Colonic mucosa (tissue), 4 donors: ENCODE data around the gene JAZF1. TPM values are rescaled to one million over a fixed set of nuclear protein-coding genes. Genes with fewer than 3 reads are reported as not detected.
A peak's percentile ranks its signal among the peaks of the same experiment; 100 is the strongest.
"Not testable (repeated sequence)": the region's sequence is repeated elsewhere in the genome, so short reads cannot be mapped to it uniquely, and the experiment has no call there.

ENCODE experiments used
- DNase-seq: peaks from one replicate; pipeline ENCODE4 v3.0.0-alpha.2; 2020
- H3K27ac ChIP-seq: fragments of 200-600 bp; one replicate; pipeline ENCODE4 v1.8.0; 2021
- H3K27me3 ChIP-seq: fragments of 200-600 bp; one replicate; pipeline ENCODE4 v1.8.0; 2021
- H3K36me3 ChIP-seq: fragments of 200-600 bp; one replicate; pipeline ENCODE4 v1.8.0; 2021
- H3K4me1 ChIP-seq: fragments of 200-600 bp; one replicate; pipeline ENCODE4 v1.8.0; 2021; ENCODE audit warnings: mild to moderate bottlenecking
- H3K4me3 ChIP-seq: fragments of 200-600 bp; one replicate; pipeline ENCODE4 v1.8.0; 2021
- H3K9ac ChIP-seq, 2 donors: one replicate each; pipeline ENCODE4 v1.7.0; 2013; ENCODE audit warnings: control low read depth in 2 of 2, low read depth in 2 of 2, low read length in 2 of 2
- H3K9me3 ChIP-seq: fragments of 200-600 bp; one replicate; pipeline ENCODE4 v1.8.0; 2021
- intact Hi-C: fragments of 100-400 bp; cut with DNase I; formaldehyde crosslinking; loops from one replicate; pipeline ENCODE4 v1.14.1; 2022
- total RNA-seq, 2 donors: library from RNA; stranded (reverse); fragmentation: NEBNext Ultra II Directional in 1 of 2; extraction: Animal tissue kit (Norgen Biotek cat#: 25700) in 1 of 2; gene quantifications; one replicate each; pipeline ENCODE4 v1.2.1, GENCODE V29; 2021
- TF ChIP-seq, protein P1 (sequence below): fragments of 200-600 bp; IDR thresholded peaks from one replicate; pipeline ENCODE4 v1.8.0; 2022; ENCODE audit warnings: antibody characterized with exemption, mild to moderate bottlenecking
- donor health status: healthy.
- donor health status: DM: no; HTN: no; CAD: no.
- donor health status: DM: no; HTN: no; CAD: no.

The JAZF1 gene
- total RNA-seq, 2 donors from 2014 or later, result 1.8 to 10.1 TPM

GRCh38 chr7:27925573-27926201, 254.9 kb downstream of the JAZF1 start:
- no peak for DNase-seq
- H3K4me1 ChIP-seq, result no peaks in the 10 kb centered on the region
- no peak overlapping the region for H3K27ac ChIP-seq
- intact Hi-C loops, result loop anchor here (10.0 kb wide), 3 partner anchors 141 to 691 kb away; no protein-coding TSS in a partner anchor
- H3K27me3 ChIP-seq, result no peaks in the 10 kb centered on the region
- no peaks in the 10 kb centered on the region for H3K36me3 ChIP-seq
- no peak overlapping the region for H3K4me3 ChIP-seq
- TF ChIP-seq, protein P1, sequence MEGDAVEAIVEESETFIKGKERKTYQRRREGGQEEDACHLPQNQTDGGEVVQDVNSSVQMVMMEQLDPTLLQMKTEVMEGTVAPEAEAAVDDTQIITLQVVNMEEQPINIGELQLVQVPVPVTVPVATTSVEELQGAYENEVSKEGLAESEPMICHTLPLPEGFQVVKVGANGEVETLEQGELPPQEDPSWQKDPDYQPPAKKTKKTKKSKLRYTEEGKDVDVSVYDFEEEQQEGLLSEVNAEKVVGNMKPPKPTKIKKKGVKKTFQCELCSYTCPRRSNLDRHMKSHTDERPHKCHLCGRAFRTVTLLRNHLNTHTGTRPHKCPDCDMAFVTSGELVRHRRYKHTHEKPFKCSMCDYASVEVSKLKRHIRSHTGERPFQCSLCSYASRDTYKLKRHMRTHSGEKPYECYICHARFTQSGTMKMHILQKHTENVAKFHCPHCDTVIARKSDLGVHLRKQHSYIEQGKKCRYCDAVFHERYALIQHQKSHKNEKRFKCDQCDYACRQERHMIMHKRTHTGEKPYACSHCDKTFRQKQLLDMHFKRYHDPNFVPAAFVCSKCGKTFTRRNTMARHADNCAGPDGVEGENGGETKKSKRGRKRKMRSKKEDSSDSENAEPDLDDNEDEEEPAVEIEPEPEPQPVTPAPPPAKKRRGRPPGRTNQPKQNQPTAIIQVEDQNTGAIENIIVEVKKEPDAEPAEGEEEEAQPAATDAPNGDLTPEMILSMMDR, result no peak
- no peaks in the 10 kb centered on the region for H3K9me3 ChIP-seq
- no peak overlapping the region for H3K9ac ChIP-seq

GRCh38 chr7:27923642-27923980, 257.0 kb downstream of the JAZF1 start:
- H3K9me3 ChIP-seq, result no peaks in the 10 kb centered on the region
- no peak for DNase-seq
- no peak overlapping the region for H3K4me3 ChIP-seq
- no peaks in the 10 kb centered on the region for H3K27me3 ChIP-seq
- intact Hi-C loops, result loop anchor here (5.0 to 10.0 kb wide), 4 partner anchors 94 to 689 kb away; no protein-coding TSS in a partner anchor
- TF ChIP-seq, protein P1, result no peak
- H3K36me3 ChIP-seq, result no peaks in the 10 kb centered on the region
- H3K4me1 ChIP-seq, result no peaks in the 10 kb centered on the region
- H3K9ac ChIP-seq, result no peak overlapping the region
- no peak overlapping the region for H3K27ac ChIP-seq

DNA sequence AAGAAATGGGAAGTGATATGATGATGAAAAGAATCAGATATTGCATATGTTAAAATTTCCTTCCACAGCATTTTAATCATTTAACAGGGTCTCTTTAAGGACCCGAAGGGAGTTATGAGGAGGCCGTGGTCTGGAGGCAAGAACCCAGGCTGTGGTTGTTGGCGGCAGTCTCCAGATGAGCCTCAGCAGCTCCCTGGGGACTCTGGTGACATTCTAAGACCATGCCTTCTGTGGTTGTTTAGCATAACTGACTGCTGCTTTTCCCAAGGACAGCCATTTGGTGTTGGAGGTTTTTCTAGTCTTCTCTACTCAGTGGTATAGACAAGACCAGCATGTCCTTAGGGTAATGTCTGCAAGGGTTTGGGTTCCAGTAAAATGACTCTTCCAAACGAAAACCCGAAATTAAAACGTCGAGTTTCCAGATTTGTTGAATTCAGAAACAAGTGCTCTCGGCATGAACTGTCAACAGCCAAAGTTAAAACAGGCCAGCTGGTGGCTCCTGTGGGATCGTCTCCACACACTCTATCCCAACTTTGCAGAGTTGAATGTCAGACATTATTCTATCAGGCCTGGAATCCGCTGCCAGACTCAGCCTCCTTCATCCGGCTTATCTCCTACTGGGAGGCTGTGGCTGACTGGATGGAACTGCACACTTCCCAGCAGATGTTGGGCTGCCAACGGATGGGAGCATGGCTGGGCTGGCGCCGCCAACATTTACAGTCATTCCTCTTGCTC, 257.5 kb downstream of the JAZF1 start:
- Histone ChIP-seq H3K9me3 (no peaks in the 10 kb centered on the region), H3K27me3 (no peaks in the 10 kb centered on the region), H3K4me1 (no peaks in the 10 kb centered on the region), H3K36me3 (no peaks in the 10 kb centered on the region), H3K9ac (no peak overlapping the region), H3K27ac (no peak overlapping the region), H3K4me3 (no peak overlapping the region)
- DNase-seq, result no peak
- TF ChIP-seq, protein P1, result no peak
- intact Hi-C loops, result loop anchor here (5.0 to 10.0 kb wide), 4 partner anchors 94 to 688 kb away; no protein-coding TSS in a partner anchor

- H3K36me3 ChIP-seq, H3K9me3 ChIP-seq, DNase-seq, H3K27ac ChIP-seq, H3K27me3 ChIP-seq, H3K9ac ChIP-seq, H3K4me1 ChIP-seq, H3K4me3 ChIP-seq: not testable (repeated sequence)
- intact Hi-C loops, result loop anchor here (5.0 to 10.0 kb wide), 4 partner anchors 95 to 688 kb away; no protein-coding TSS in a partner anchor
Measured at GRCh38 chr7:27922389-27922788, 258.2 kb downstream of the JAZF1 start.

- H3K9ac ChIP-seq, result no peak overlapping the region
- DNase-seq, result peak; percentile 73
- no peak overlapping the region for H3K27ac ChIP-seq
- no peak overlapping the region for H3K4me3 ChIP-seq
- TF ChIP-seq, protein P1, result peak; percentile 40
- intact Hi-C loops, result loop anchor here (5.0 to 10.0 kb wide), 4 partner anchors 96 to 686 kb away; no protein-coding TSS in a partner anchor
- H3K9me3 ChIP-seq, result no peaks in the 10 kb centered on the region
- no peaks in the 10 kb centered on the region for H3K27me3 ChIP-seq
- no peaks in the 10 kb centered on the region for H3K4me1 ChIP-seq
- no peaks in the 10 kb centered on the region for H3K36me3 ChIP-seq
Measured at GRCh38 chr7:27921081-27921836, 259.3 kb downstream of the JAZF1 start.
